Type B pancreatic cell (in vitro differentiated cells): ENCODE data around the gene KCNK2. TPM values are rescaled to one million over a fixed set of nuclear protein-coding genes. Genes with fewer than 3 reads are reported as not detected.

ENCODE experiments used
- DNase-seq: peaks from one replicate; pipeline ENCODE4 v3.0.0; 2021; ENCODE audit warnings: mixed read lengths; ENCODE audit not compliant: unreplicated experiment; ENCODE audit errors: extremely low spot score
- H3K27ac Mint-ChIP-seq: 2 replicates; pipeline ENCODE4 v1.8.0; 2021; ENCODE audit warnings: mild to moderate bottlenecking, mixed read lengths
- H3K27me3 Mint-ChIP-seq: 2 replicates; pipeline ENCODE4 v1.8.0; 2021; ENCODE audit warnings: mixed read lengths
- H3K36me3 Mint-ChIP-seq: 2 replicates; pipeline ENCODE4 v1.8.0; 2021; ENCODE audit warnings: mixed read lengths
- H3K4me1 Mint-ChIP-seq: one replicate; pipeline ENCODE4 v1.8.0; 2021; ENCODE audit warnings: mixed read lengths; ENCODE audit not compliant: unreplicated experiment
- H3K4me3 Mint-ChIP-seq: 2 replicates; pipeline ENCODE4 v1.8.0; 2021; ENCODE audit warnings: mild to moderate bottlenecking, mixed read lengths
- H3K9me3 Mint-ChIP-seq: 2 replicates; pipeline ENCODE4 v1.8.0; 2021; ENCODE audit warnings: mixed read lengths
- CTCF ChIP-seq: fragments of 200-600 bp; sonication (generic); conservative IDR thresholded peaks from 2 replicates; pipeline ENCODE4 v1.5.0; 2021; ENCODE audit warnings: antibody characterized with exemption, mild to moderate bottlenecking
- total RNA-seq: library from RNA; stranded (reverse); gene quantifications from 2 replicates; pipeline ENCODE4 v1.2.1, GENCODE V29; 2021; ENCODE audit warnings: low replicate concordance

Gene KCNK2
- total RNA-seq, 1 donor from 2014 or later, result 7.1 TPM

- H3K36me3 Mint-ChIP-seq, result no peaks in the 10 kb centered on the region
- DNase-seq, result no peak
- no peak for TF ChIP-seq CTCF
- H3K9me3 Mint-ChIP-seq, result no peaks in the 10 kb centered on the region
- H3K4me3 Mint-ChIP-seq, result no peak overlapping the region
- H3K4me1 Mint-ChIP-seq, result no peaks in the 10 kb centered on the region
- no peaks in the 10 kb centered on the region for H3K27me3 Mint-ChIP-seq
- no peak overlapping the region for H3K27ac Mint-ChIP-seq
These were observed 182.1 kb downstream of the KCNK2 start for GRCh38 chr1:215264649-215265048.

GRCh38 chr1:215267495-215267894, 185.0 kb downstream of the KCNK2 start:
- Mint-ChIP-seq H3K4me1 (no peaks in the 10 kb centered on the region), H3K4me3 (no peak overlapping the region), H3K27me3 (no peaks in the 10 kb centered on the region), H3K36me3 (no peaks in the 10 kb centered on the region), H3K27ac (no peak overlapping the region), H3K9me3 (no peaks in the 10 kb centered on the region)
- no peak for TF ChIP-seq CTCF
- no peak for DNase-seq

- Mint-ChIP-seq H3K27me3 (no peaks in the 10 kb centered on the region), H3K4me3 (no peak overlapping the region), H3K27ac (no peak overlapping the region), H3K9me3 (no peaks in the 10 kb centered on the region), H3K4me1 (no peaks in the 10 kb centered on the region), H3K36me3 (no peaks in the 10 kb centered on the region)
- no peak for DNase-seq
- TF ChIP-seq CTCF, result no peak
These were observed 187.4 kb downstream of the KCNK2 start for GRCh38 chr1:215269955-215270354.

- TF ChIP-seq CTCF, result no peak
- no peaks in the 10 kb centered on the region for H3K27me3 Mint-ChIP-seq
- no peak overlapping the region for H3K4me3 Mint-ChIP-seq
- no peak overlapping the region for H3K27ac Mint-ChIP-seq
- no peak for DNase-seq
- no peaks in the 10 kb centered on the region for H3K4me1 Mint-ChIP-seq
- no peaks in the 10 kb centered on the region for H3K9me3 Mint-ChIP-seq
- no peaks in the 10 kb centered on the region for H3K36me3 Mint-ChIP-seq
These were observed 191.4 kb downstream of the KCNK2 start for GRCh38 chr1:215273838-215274516.

- DNase-seq, result no peak
- H3K4me3 Mint-ChIP-seq, result no peak overlapping the region
- H3K9me3 Mint-ChIP-seq, result no peaks in the 10 kb centered on the region
- TF ChIP-seq CTCF, result no peak
- H3K36me3 Mint-ChIP-seq, result no peaks in the 10 kb centered on the region
- H3K27ac Mint-ChIP-seq, result no peak overlapping the region
- no peaks in the 10 kb centered on the region for H3K27me3 Mint-ChIP-seq
- no peaks in the 10 kb centered on the region for H3K4me1 Mint-ChIP-seq
These were observed 194.0 kb downstream of the KCNK2 start for GRCh38 chr1:215276582-215276981.
